Panc1 (cell line): ENCODE measurements around the gene OR51B4. TPM values are rescaled to one million over a fixed set of nuclear protein-coding genes. Genes with fewer than 3 reads are reported as not detected.

Source experiments
- ATAC-seq: fragments of 200-7000 bp; cut with Tn5 transposase; 2 replicates; pipeline ENCODE4 v1.9.1; 2020; ENCODE audit warnings: mild to moderate bottlenecking, moderate library complexity
- BruUV-seq: library from RNA; stranded (reverse); fragments of 400-500 nt; replicated peaks from 2 replicates; lab custom pipeline; 2021; lab: Mats Ljungman, UMichigan
- CTCF ChIA-PET: fragments of 300-600 bp; sonication (Branson Sonifier 250); formaldehyde crosslinking; loops from one replicate; lab custom pipeline; 2022; ENCODE audit warnings: antibody characterized with exemption; lab: Charles Lee
- POLR2A ChIA-PET: fragments of 300-600 bp; sonication (Branson Sonifier 250); formaldehyde crosslinking; loops from one replicate; lab custom pipeline; 2022; ENCODE audit warnings: antibody characterized with exemption; lab: Charles Lee
- DNase-seq: peaks from one replicate; pipeline ENCODE4 v3.0.0-alpha.2; 2010; ENCODE audit warnings: low read depth, low spot score
- H3K27ac ChIP-seq: 2 replicates; pipeline ENCODE4 v1.5.1; 2011; ENCODE audit warnings: mild to moderate bottlenecking, low read length, inconsistent platforms
- H3K27me3 ChIP-seq: fragments of 200-500 bp; sonication (Bioruptor generic); 2 replicates; pipeline ENCODE4 v1.6.0; 2014; ENCODE audit warnings: low read length, inconsistent platforms; ENCODE audit not compliant: control insufficient read depth, insufficient read depth
- H3K36me3 ChIP-seq: fragments of 200-500 bp; sonication (Bioruptor generic); 2 replicates; pipeline ENCODE4 v1.5.1; 2014; ENCODE audit warnings: inconsistent platforms, mild to moderate bottlenecking, low read length, moderate library complexity; ENCODE audit not compliant: control insufficient read depth, insufficient read depth
- H3K4me1 ChIP-seq: 2 replicates; pipeline ENCODE4 v1.5.1; 2011; ENCODE audit warnings: inconsistent platforms, mild to moderate bottlenecking, low read length, moderate library complexity; ENCODE audit not compliant: control insufficient read depth, insufficient read depth
- H3K4me3 ChIP-seq, 2 experiments: 2 replicates each; pipeline ENCODE4 v1.5.1; 2011 to 2012; ENCODE audit warnings: low read depth in 2 of 2, low read length in 2 of 2, mild to moderate bottlenecking in 2 of 2, inconsistent platforms in 1 of 2, moderate library complexity in 1 of 2
- H3K9me3 ChIP-seq: fragments of 200-500 bp; sonication (Bioruptor generic); 2 replicates; pipeline ENCODE4 v1.5.1; 2014; ENCODE audit warnings: low read depth, mild to moderate bottlenecking, inconsistent platforms, low read length, moderate library complexity; ENCODE audit not compliant: control insufficient read depth, insufficient read depth
- POLR2AphosphoS5 ChIP-seq: IDR thresholded peaks from 2 replicates; pipeline ENCODE4 v1.6.1; 2012; ENCODE audit warnings: mild to moderate bottlenecking, low read depth, low read length, moderate library complexity
- SIN3A ChIP-seq: IDR thresholded peaks from 2 replicates; pipeline ENCODE4 v1.6.1; 2012; ENCODE audit warnings: low read depth, mild to moderate bottlenecking, low read length, moderate library complexity, borderline replicate concordance; ENCODE audit not compliant: insufficient read depth
- TCF7L2 ChIP-seq: IDR thresholded peaks from 2 replicates; pipeline ENCODE4 v1.6.1; 2011; ENCODE audit warnings: mild to moderate bottlenecking, low read depth, low read length, inconsistent platforms
- in situ Hi-C: cut with HindIII; loops from 2 replicates; pipeline ENCODE4 v1.10.0; 2016; ENCODE audit warnings: low sequenced_read_pairs, low pct_unique_long_range_greater_than_20kb
- intact Hi-C: fragments of 100-400 bp; cut with micrococcal nuclease; formaldehyde crosslinking; loops from one replicate; pipeline ENCODE4 v1.10.0; 2022; ENCODE audit not compliant: unreplicated experiment
- total RNA-seq: library from RNA; stranded (reverse); gene quantifications from one replicate; pipeline ENCODE4 v1.2.1, GENCODE V29; 2021; ENCODE audit not compliant: unreplicated experiment
- TF ChIP-seq, protein P1 (sequence below): fragments of 450-650 bp; IDR thresholded peaks from 2 replicates; pipeline ENCODE4 v1.5.1; 2017; ENCODE audit warnings: mild to moderate bottlenecking
- TF ChIP-seq, protein P2 (sequence below), 2 experiments: IDR thresholded peaks; 2 replicates each; pipeline ENCODE4 v1.6.1; 2011 to 2012; ENCODE audit warnings: low read depth in 2 of 2, control low read depth in 1 of 2, low read length in 1 of 2, mild to moderate bottlenecking in 1 of 2, moderate library complexity in 1 of 2; ENCODE audit not compliant: insufficient read depth in 1 of 2

OR51B4 gene
- total RNA-seq, 1 experiment from 2014 or later: not detected

DNA sequence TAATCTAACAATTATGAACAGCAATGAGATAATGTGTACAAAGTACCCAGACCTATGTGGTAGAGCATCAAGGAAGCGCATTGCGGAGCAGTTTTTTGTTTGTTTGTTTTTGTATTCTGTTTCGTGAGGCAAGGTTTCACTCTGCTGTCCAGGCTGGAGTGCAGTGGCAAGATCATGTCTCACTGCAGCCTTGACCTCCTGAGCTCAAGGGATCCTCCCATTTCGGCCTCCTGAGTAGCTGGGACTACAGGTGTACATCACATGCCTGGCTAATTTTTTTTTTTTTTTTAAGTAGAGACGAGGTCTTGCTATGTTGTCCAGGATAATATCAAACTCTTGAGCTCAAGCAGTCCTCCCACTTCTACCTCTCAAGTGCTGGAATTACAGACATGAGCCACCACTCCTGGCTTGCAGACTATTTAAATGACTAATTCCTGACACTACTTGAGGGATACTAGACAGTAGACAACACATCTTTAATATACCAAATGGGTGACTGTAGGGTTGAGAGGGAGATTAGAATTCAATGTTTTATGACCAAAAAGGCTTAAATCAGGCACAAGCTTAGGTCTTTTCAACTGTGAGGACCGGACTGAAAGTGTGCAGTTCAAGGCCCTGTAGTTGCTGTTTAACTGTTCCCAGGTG is 12.7 kb downstream of the OR51B4 start:
- TF ChIP-seq POLR2AphosphoS5: no peak
- TF ChIP-seq, protein P1, sequence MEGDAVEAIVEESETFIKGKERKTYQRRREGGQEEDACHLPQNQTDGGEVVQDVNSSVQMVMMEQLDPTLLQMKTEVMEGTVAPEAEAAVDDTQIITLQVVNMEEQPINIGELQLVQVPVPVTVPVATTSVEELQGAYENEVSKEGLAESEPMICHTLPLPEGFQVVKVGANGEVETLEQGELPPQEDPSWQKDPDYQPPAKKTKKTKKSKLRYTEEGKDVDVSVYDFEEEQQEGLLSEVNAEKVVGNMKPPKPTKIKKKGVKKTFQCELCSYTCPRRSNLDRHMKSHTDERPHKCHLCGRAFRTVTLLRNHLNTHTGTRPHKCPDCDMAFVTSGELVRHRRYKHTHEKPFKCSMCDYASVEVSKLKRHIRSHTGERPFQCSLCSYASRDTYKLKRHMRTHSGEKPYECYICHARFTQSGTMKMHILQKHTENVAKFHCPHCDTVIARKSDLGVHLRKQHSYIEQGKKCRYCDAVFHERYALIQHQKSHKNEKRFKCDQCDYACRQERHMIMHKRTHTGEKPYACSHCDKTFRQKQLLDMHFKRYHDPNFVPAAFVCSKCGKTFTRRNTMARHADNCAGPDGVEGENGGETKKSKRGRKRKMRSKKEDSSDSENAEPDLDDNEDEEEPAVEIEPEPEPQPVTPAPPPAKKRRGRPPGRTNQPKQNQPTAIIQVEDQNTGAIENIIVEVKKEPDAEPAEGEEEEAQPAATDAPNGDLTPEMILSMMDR: no peak
- TF ChIP-seq, protein P2, sequence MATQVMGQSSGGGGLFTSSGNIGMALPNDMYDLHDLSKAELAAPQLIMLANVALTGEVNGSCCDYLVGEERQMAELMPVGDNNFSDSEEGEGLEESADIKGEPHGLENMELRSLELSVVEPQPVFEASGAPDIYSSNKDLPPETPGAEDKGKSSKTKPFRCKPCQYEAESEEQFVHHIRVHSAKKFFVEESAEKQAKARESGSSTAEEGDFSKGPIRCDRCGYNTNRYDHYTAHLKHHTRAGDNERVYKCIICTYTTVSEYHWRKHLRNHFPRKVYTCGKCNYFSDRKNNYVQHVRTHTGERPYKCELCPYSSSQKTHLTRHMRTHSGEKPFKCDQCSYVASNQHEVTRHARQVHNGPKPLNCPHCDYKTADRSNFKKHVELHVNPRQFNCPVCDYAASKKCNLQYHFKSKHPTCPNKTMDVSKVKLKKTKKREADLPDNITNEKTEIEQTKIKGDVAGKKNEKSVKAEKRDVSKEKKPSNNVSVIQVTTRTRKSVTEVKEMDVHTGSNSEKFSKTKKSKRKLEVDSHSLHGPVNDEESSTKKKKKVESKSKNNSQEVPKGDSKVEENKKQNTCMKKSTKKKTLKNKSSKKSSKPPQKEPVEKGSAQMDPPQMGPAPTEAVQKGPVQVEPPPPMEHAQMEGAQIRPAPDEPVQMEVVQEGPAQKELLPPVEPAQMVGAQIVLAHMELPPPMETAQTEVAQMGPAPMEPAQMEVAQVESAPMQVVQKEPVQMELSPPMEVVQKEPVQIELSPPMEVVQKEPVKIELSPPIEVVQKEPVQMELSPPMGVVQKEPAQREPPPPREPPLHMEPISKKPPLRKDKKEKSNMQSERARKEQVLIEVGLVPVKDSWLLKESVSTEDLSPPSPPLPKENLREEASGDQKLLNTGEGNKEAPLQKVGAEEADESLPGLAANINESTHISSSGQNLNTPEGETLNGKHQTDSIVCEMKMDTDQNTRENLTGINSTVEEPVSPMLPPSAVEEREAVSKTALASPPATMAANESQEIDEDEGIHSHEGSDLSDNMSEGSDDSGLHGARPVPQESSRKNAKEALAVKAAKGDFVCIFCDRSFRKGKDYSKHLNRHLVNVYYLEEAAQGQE (IDR thresholded peaks at IDR 0.05; ENCODE audit: insufficient read depth in 1 of 2, low read depth in 2 of 2, low read length in 1 of 2): no peak
- no peak for TF ChIP-seq SIN3A
- no peak for TF ChIP-seq TCF7L2
- H3K4me3 ChIP-seq: no peak overlapping the region
- H3K27me3 ChIP-seq: no peaks in the 10 kb centered on the region
- CTCF ChIA-PET: no interaction called here
- no peak overlapping the region for H3K27ac ChIP-seq
- ATAC-seq (no peak), DNase-seq (no peak)
- intact Hi-C loops (loop anchor here (10.0 kb wide), 1 partner anchor 1104 kb away; no protein-coding TSS in a partner anchor), in situ Hi-C loops (no loop called here)
- no TSS peak for BruUV-seq
- no peaks in the 10 kb centered on the region for H3K36me3 ChIP-seq
- POLR2A ChIA-PET: no interaction called here
- no peaks in the 10 kb centered on the region for H3K4me1 ChIP-seq
- H3K9me3 ChIP-seq: no peaks in the 10 kb centered on the region

DNA sequence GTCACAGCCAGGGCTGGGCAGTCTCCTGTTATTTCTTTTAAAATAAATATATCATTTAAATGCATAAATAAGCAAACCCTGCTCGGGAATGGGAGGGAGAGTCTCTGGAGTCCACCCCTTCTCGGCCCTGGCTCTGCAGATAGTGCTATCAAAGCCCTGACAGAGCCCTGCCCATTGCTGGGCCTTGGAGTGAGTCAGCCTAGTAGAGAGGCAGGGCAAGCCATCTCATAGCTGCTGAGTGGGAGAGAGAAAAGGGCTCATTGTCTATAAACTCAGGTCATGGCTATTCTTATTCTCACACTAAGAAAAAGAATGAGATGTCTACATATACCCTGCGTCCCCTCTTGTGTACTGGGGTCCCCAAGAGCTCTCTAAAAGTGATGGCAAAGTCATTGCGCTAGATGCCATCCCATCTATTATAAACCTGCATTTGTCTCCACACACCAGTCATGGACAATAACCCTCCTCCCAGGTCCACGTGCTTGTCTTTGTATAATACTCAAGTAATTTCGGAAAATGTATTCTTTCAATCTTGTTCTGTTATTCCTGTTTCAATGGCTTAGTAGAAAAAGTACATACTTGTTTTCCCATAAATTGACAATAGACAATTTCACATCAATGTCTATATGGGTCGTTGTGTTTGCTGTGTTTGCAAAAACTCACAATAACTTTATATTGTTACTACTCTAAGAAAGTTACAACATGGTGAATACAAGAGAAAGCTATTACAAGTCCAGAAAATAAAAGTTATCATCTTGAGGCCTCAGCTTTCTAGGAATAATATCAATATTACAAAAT is 13.4 kb downstream of the OR51B4 start:
- POLR2A ChIA-PET: no interaction called here
- ATAC-seq: no peak
- in situ Hi-C loops (no loop called here), intact Hi-C loops (loop anchor here (10.0 kb wide), 1 partner anchor 1104 kb away; no protein-coding TSS in a partner anchor)
- Histone ChIP-seq H3K36me3 (no peaks in the 10 kb centered on the region), H3K4me1 (no peaks in the 10 kb centered on the region), H3K27me3 (no peaks in the 10 kb centered on the region), H3K9me3 (no peaks in the 10 kb centered on the region), H3K27ac (no peak overlapping the region), H3K4me3 (no peak overlapping the region)
- no peak for DNase-seq
- CTCF ChIA-PET: no interaction called here
- TF ChIP-seq POLR2AphosphoS5 (no peak), TCF7L2 (no peak), SIN3A (no peak)
- TF ChIP-seq, protein P2 (IDR thresholded peaks at IDR 0.05; ENCODE audit: insufficient read depth in 1 of 2, low read depth in 2 of 2, low read length in 1 of 2): no peak
- TF ChIP-seq, protein P1: no peak
- no TSS peak for BruUV-seq
